SH-SY5Y (cell line): ENCODE results near the gene HK3.

Experiments used
- GATA2 ChIP-seq: IDR thresholded peaks from 2 replicates; pipeline ENCODE4 v1.6.1; 2011; ENCODE audit warnings: mild to moderate bottlenecking, low read depth, low read length
- GATA3 ChIP-seq: IDR thresholded peaks from 2 replicates; pipeline ENCODE4 v1.6.1; 2011; ENCODE audit warnings: low read depth, mild to moderate bottlenecking, low read length, moderate library complexity

HK3 gene

DNA sequence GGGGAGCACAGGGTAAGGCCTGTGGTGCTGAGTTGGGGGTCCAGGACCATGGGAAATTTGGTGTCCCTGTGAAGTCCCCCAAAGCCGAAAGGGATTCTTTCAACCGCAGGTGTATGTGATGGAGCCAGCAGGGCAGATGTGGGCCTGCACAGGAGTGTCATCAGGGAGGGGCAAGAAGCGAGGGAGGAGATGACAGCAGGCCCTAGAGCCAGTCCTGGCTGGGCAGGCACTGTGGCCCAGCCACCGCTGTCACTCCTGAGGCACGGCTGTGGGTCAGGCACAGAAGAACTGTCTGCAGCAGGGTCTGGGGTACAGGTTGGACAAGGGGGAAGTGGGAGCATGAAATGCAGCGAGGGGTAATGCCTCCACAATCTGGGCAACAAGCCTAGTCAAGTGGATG is 4.8 kb downstream of the HK3 start:
- TF ChIP-seq GATA2, result no peak
- TF ChIP-seq GATA3, result no peak

DNA sequence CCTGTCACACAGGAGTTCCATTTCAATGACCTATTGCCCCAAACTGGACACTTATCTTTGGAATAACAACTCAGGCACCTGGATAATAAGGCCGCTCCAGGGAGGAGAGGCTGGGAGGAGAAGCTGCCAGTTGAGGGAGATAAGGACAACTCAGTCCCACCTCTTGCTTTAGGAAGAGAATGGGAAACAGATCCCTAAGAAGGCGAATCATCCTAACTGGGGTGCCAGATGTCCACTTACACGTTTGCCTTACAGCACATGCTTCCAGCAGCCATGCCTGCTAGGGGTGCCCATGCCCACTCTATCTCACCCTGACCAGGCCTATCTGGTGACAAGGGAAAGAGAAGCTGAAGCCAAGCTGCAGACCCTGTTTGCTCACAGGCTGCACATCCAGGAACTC is 6.5 kb downstream of the HK3 start:
- TF ChIP-seq GATA3, result no peak
- no peak for TF ChIP-seq GATA2

DNA sequence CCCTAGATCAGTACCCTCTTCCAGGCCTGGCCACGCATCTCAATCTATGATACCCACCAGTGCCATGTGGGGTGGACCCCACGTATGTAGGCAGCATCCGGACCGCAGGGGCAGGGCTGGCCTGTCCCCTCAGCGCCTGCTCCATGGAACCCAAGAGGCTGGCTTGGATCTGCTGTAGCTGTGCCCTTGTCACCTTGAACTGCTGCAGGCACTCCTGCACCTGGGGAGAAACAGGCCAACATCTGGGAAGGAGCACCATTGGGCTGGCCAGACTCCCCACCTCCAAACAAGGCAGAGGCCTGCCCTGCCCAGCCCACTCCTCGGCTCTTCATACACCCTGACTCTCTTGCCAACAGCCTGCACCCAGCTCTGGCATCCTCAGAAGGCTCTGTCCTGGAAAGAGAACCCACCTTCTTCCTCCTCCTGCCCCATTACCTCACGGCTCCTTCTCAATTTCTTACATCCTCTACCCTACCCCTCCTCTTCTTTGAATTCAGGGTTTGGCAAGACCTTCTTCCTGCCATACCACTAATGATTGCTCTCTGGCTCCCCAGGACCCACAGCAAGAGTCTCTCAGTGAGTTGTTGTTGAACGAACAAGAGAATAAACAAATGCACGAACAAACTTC is 7.7 kb downstream of the HK3 start:
- TF ChIP-seq GATA3, result no peak

- TF ChIP-seq GATA3 (no peak), GATA2 (no peak)
Observed at GRCh38 chr5:176890455-176891330, 8.5 kb downstream of the HK3 start.

- TF ChIP-seq GATA3, result no peak
- TF ChIP-seq GATA2, result no peak
Observed at GRCh38 chr5:176889321-176890280, 9.5 kb downstream of the HK3 start.

DNA sequence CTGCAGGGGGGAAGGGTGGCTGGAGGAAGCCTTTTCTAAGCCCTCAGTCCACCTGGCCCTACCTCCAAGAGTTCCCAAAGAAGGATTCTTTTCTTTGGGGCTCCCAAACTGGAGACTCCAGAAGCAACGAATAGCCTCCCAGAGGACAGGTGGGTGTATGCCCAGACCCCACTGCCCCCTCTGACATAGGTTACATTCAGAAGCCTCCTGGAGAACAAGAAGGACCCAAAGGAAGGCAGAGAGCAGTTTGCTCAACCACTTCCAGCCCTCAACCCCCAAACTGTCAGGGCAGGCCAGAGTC is 10.3 kb downstream of the HK3 start:
- no peak for TF ChIP-seq GATA2
- TF ChIP-seq GATA3, result no peak

DNA sequence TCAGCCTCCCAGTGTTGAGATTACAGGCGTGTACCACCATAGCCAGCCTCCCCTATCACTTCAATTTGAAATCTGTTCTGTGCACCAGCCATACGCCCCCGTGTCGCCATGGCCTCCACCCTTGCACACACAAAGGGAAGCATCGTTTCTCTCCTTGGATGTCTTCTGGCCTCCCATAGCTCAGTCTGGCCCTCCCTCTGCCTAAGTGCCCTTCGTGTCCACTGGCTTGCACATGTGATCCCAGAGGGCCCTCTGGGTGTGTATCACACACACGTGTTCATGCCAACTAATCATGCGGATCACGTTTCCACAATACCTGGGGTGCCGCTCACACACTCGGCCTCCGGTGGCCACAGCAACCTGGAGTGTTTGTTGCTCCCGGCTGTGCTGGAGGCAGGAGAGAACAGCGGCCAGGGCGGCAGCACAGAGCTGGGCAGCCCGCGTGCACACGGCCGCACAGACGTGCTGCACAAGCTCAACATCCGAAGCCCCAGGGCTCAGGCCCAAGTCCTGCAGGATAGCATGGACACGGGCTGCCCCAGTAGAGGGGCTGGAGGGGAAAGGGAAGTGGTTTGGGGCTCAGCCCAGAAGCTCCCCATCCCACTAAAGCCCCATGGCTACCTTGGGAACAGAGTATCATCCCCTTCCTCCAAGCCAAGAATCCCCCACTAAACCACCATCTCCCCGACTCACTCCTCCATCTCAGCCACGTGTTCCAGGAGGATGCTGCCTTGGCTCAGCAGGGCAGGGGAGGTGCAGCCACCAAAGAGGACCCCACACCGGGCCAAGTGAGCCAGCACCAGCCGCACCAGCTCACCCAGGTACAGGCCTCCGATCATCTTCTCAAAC is 10.9 kb downstream of the HK3 start:
- no peak for TF ChIP-seq GATA3
- TF ChIP-seq GATA2, result no peak

- TF ChIP-seq GATA3 (no peak), GATA2 (no peak)
Observed at GRCh38 chr5:176887252-176887849, 11.8 kb downstream of the HK3 start.

DNA sequence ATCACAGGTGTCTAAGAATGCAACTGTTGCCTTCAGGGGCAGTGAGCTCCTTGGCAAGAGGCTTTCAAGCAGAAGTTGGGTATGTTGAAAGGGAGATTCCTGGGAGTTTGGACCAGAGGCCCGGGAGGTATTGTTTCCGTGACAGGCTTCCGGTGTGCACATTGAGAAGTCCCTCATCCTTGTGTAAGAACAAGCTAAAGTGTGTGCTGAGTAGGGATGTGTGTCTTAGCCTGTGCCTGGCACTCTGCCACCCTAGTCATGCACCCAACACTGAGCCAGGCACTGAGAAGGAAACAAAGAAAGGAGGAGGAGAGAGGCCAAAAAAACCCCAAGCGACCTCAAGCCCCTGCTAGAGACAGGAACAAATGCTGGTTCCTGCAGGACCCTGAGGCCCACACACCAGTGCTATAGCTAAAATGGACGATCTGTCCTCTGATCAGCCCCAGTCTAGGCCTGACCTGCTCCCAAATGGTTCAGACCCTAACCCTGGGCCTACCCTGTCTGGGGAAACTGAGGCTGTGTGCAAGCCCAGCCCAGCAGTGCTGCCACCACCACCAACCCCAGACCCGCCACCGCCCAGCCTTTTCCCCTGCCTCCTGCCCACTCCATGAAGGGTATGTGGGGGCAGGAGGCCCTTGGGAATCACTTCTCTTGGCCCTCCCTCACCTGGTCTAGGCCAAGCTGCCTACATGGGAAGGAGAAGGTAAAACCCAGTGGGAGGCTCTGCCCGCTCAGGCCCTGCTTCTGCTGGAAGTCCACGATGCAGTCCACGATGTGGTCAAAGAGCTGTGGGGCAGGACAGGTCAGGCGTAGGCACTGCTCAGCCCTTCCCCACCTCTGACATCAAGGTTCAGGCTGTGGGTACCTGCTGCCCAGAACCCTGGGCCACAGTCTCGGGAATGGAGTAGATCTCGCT is 12.6 kb downstream of the HK3 start:
- TF ChIP-seq GATA2 (no peak), GATA3 (no peak)

- TF ChIP-seq GATA3, result no peak
Observed at GRCh38 chr5:176884571-176884890, 14.6 kb downstream of the HK3 start.

DNA sequence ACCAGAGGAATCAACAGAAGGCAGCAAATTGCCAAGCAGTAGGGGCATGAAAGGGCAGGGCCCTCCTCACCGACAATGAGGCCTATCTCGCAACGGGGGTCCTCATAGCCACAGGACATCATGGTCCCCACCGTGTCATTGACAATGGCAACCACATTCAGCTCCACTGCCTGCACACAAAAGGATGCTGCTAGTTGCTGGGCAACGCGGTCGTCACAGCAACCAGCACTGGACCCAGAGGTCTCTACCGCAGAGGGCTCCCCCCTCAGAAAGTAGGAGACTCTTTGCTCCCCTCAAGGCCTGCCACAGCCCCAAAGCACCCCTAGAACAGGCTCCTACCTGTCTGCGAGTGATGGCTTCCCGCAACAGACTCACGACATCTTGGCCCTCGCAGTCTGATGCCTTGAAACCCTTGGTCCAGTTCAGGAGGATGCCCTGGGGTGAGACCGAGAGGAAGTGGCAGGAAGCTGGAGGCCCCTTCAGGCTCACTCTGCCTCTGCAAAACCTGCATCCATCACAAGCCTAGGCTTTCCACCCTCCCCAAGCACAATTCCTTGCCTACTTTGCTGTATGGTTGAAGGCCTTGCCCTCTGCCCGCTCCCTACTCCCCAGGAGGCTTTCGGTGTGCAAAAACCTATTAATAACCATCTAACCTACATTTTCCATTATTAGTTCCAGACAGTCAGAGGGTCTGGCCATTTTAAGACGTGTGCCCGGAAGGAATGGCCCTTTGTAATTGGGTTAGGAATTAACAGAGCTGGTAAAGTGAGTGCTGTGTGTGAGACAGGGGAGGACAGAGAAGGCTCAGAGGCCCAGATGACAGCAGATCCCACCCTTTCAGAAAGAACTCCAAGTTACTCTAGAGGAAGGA is 15.2 kb downstream of the HK3 start:
- TF ChIP-seq GATA2, result no peak
- TF ChIP-seq GATA3, result no peak

DNA sequence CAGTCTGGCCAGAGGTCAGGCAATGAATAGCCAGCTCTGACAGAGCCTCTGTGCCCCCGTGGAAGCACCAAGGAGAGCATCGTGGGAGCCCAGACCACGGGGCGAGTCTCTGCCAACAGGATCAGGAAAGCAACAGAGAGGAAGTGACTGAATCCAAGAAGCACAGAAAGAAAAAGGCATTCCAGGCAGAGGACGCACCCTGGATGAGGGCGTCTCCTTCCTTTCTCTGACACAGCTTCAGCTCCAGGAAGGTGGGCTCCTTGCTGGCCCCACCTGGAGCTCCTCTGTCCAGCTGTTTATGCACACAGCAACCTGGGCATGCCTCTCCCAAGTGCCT is 16.6 kb downstream of the HK3 start:
- TF ChIP-seq GATA2 (no peak), GATA3 (no peak)
